OCI-LY3 (cell line): ENCODE data around the gene SND1.

Source experiments
- H2AFZ ChIP-seq: fragments of 200-600, 300-600 bp; shearing (Covaris generic); 2 replicates; pipeline ENCODE4 v1.6.0; 2014; ENCODE audit warnings: antibody characterized with exemption, low read depth, low read length
- H3K27ac ChIP-seq: fragments of 200-600, 300-600 bp; sonication (generic); 2 replicates; pipeline ENCODE4 v1.5.1; 2014; ENCODE audit warnings: mild to moderate bottlenecking, low read length, moderate library complexity, mixed read lengths
- H3K27me3 ChIP-seq: fragments of 200-600, 300-600 bp; sonication (generic); 2 replicates; pipeline ENCODE4 v1.6.1; 2014; ENCODE audit warnings: low read depth, low read length, mixed read lengths
- H3K36me3 ChIP-seq: fragments of 200-600, 300-600 bp; sonication (generic); replicated peaks from 2 replicates; pipeline ENCODE3; 2014; ENCODE audit warnings: low read depth, low read length, mixed read lengths
- H3K4me1 ChIP-seq: fragments of 300-600, 200-600 bp; sonication (generic); 2 replicates; pipeline ENCODE4 v1.6.1; 2014; ENCODE audit warnings: low read length, mixed read lengths
- H3K4me2 ChIP-seq: fragments of 200-600, 300-600 bp; sonication (generic); 2 replicates; pipeline ENCODE4 v1.6.1; 2014; ENCODE audit warnings: low read length, mixed read lengths
- H3K4me3 ChIP-seq: fragments of 300-600, 200-600 bp; sonication (generic); 2 replicates; pipeline ENCODE4 v1.5.1; 2014; ENCODE audit warnings: antibody characterized with exemption, mild to moderate bottlenecking, low read length, moderate library complexity
- H3K79me2 ChIP-seq: fragments of 300-600, 200-600 bp; shearing (Covaris generic); 2 replicates; pipeline ENCODE4 v1.6.1; 2014; ENCODE audit warnings: mild to moderate bottlenecking, low read length, mixed read lengths
- H3K9ac ChIP-seq: fragments of 300-600, 200-600 bp; shearing (Covaris generic); 2 replicates; pipeline ENCODE4 v1.6.0; 2014; ENCODE audit warnings: mild to moderate bottlenecking, low read length, moderate library complexity
- H3K9me3 ChIP-seq: fragments of 200-600, 300-600 bp; shearing (Covaris generic); 2 replicates; pipeline ENCODE4 v1.6.1; 2014; ENCODE audit warnings: low read length, mixed read lengths; ENCODE audit not compliant: insufficient read depth
- H4K20me1 ChIP-seq: fragments of 200-600, 300-600 bp; sonication (generic); 2 replicates; pipeline ENCODE4 v1.6.1; 2016; ENCODE audit warnings: low read length, mixed read lengths; ENCODE audit not compliant: insufficient read depth
- CTCF ChIP-seq: fragments of 200-600, 300-600 bp; sonication (generic); IDR thresholded peaks from 2 replicates; pipeline ENCODE4 v1.5.1; 2014; ENCODE audit warnings: antibody characterized with exemption, low read length, low read depth
- EZH2phosphoT487 ChIP-seq: fragments of 200-600 bp; shearing (Covaris generic); IDR thresholded peaks from 2 replicates; pipeline ENCODE4 v1.6.1; 2018; ENCODE audit warnings: antibody characterized with exemption, mixed run types, low read depth

The SND1 gene

DNA sequence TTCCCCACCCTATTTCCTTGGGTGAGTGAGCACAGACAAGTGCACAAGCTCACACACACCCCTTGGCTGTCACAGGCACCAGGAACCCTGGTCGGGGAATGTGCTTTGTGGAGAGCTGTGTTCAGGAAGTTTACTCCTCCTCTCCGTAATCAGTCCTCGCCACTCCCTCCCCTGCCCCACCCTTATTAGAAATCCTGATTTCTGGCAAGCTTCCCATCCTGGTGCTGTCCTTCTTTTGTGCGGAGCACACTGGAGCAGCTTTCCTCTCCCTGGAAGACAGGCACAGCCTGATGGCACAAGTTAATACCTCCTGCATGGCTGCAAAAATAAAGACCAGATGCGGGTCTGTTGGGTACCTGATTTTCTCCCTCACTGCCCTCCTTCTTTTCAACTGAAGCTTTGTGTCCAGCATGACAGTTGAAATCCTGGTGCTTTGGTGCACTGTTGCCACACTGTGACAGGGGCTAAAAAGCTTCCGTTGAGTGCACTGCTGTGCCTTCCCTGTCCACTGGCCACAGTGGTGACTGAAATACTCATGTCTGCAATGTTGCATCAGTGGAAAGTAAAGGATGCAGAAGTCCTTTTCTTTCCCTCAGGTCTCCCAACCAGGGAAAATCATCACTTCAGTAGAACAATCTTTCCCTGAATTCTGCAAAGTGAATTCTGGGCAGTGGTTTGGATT lies 324.2 kb downstream of the SND1 start:
- Histone ChIP-seq H3K27ac (no peak overlapping the region), H3K36me3 (peaks cover 71% of the 10 kb centered on the region), H4K20me1 (no peaks in the 10 kb centered on the region), H2AFZ (no peak overlapping the region), H3K27me3 (no peaks in the 10 kb centered on the region), H3K79me2 (peaks cover 7% of the 10 kb centered on the region), H3K9me3 (peaks cover 24% of the 10 kb centered on the region), H3K4me2 (no peak overlapping the region), H3K4me3 (no peak overlapping the region), H3K9ac (no peak overlapping the region), H3K4me1 (peaks cover 10% of the 10 kb centered on the region)
- TF ChIP-seq CTCF (no peak), EZH2phosphoT487 (no peak)

DNA sequence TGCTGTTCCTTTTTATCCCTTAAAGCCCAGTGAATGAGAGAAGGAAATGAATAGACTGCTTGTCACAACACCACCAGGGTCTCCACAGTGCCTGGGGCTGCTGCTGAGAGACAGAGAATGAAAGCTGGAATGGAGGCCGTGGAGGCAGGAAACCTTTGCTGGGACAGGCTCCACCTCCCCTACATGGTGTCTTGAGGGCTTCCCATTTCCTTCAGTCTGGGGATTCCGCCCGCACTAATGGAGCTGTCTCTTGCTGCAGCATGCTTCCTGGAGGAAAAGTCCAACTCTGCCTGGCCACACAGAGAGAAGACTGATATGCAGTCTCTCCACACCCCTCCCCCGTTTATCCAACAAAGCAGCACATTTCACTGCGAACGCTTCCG lies 324.7 kb downstream of the SND1 start:
- peaks cover 67% of the 10 kb centered on the region for H3K36me3 ChIP-seq
- H3K4me1 ChIP-seq = peaks cover 10% of the 10 kb centered on the region
- H2AFZ ChIP-seq = no peak overlapping the region
- peaks cover 24% of the 10 kb centered on the region for H3K9me3 ChIP-seq
- H3K27ac ChIP-seq = no peak overlapping the region
- H3K27me3 ChIP-seq = no peaks in the 10 kb centered on the region
- no peak for TF ChIP-seq CTCF
- no peak for TF ChIP-seq EZH2phosphoT487
- peaks cover 7% of the 10 kb centered on the region for H3K79me2 ChIP-seq
- H3K9ac ChIP-seq = no peak overlapping the region
- no peak overlapping the region for H3K4me2 ChIP-seq
- no peak overlapping the region for H3K4me3 ChIP-seq
- no peaks in the 10 kb centered on the region for H4K20me1 ChIP-seq

GRCh38 chr7:127978421-127978820 lies 326.4 kb downstream of the SND1 start:
- Histone ChIP-seq H2AFZ (no peak overlapping the region), H4K20me1 (no peaks in the 10 kb centered on the region), H3K27ac (peak overlapping the region; percentile 71; the same call in 1 of the 2 replicates), H3K36me3 (peaks cover 60% of the 10 kb centered on the region), H3K9me3 (peaks cover 24% of the 10 kb centered on the region), H3K4me3 (no peak overlapping the region), H3K27me3 (no peaks in the 10 kb centered on the region), H3K79me2 (no peaks in the 10 kb centered on the region; the same call in 1 of the 2 replicates), H3K4me1 (peaks cover 10% of the 10 kb centered on the region), H3K4me2 (no peak overlapping the region), H3K9ac (no peak overlapping the region)
- TF ChIP-seq CTCF (no peak), EZH2phosphoT487 (no peak)

- H3K4me3 ChIP-seq = no peak overlapping the region
- H3K9ac ChIP-seq = no peak overlapping the region
- H3K36me3 ChIP-seq = peaks cover 54% of the 10 kb centered on the region
Measured at GRCh38 chr7:127979113-127979727, 327.2 kb downstream of the SND1 start.

More at GRCh38 chr7:127979113-127979727, 327.2 kb downstream of the SND1 start:
- no peaks in the 10 kb centered on the region for H3K27me3 ChIP-seq
- H3K4me1 ChIP-seq = peaks cover 10% of the 10 kb centered on the region
- no peak overlapping the region for H3K4me2 ChIP-seq
- no peak for TF ChIP-seq CTCF
- TF ChIP-seq EZH2phosphoT487 = no peak
- H4K20me1 ChIP-seq = 0 out of 2 replicates have a peak, but pooled peaks cover 2% of the 10 kb centered on the region
- H3K9me3 ChIP-seq = peaks cover 24% of the 10 kb centered on the region
- no peak overlapping the region for H2AFZ ChIP-seq
- 0 out of 2 replicates have a peak, but pooled peaks cover 6% of the 10 kb centered on the region for H3K79me2 ChIP-seq
- peak overlapping the region; percentile 71 for H3K27ac ChIP-seq
